ENCODE measurements around the gene BLOC1S3.

The BLOC1S3 gene

DNA sequence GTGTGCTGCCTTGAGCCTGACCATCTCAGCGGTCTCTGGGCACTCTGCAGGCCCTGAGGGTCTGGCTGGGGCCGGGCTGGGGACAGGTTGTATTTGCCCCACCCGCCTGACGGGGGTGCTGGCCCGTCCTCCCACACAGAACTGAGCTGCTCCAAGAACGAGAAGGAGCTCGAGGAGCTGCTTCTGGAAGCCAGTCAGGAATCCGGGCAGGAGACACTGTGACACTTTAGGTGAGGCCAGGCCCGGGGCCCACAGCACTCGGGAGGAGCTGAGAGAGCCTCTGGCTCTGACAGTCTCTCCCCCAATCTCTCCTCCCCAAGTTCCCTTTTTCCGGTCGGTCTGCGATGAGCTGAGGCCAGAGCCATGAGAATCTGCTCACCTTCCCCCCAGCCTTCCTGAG lies 32.3 kb upstream of the BLOC1S3 start:
- no peak for DNase-seq (ENCODE audit: low read depth in 2 of 2)

- no peak for DNase-seq (ENCODE audit: low read depth in 2 of 2)
Measured at GRCh38 chr19:45146741-45147205, 31.8 kb upstream of the BLOC1S3 start.

DNA sequence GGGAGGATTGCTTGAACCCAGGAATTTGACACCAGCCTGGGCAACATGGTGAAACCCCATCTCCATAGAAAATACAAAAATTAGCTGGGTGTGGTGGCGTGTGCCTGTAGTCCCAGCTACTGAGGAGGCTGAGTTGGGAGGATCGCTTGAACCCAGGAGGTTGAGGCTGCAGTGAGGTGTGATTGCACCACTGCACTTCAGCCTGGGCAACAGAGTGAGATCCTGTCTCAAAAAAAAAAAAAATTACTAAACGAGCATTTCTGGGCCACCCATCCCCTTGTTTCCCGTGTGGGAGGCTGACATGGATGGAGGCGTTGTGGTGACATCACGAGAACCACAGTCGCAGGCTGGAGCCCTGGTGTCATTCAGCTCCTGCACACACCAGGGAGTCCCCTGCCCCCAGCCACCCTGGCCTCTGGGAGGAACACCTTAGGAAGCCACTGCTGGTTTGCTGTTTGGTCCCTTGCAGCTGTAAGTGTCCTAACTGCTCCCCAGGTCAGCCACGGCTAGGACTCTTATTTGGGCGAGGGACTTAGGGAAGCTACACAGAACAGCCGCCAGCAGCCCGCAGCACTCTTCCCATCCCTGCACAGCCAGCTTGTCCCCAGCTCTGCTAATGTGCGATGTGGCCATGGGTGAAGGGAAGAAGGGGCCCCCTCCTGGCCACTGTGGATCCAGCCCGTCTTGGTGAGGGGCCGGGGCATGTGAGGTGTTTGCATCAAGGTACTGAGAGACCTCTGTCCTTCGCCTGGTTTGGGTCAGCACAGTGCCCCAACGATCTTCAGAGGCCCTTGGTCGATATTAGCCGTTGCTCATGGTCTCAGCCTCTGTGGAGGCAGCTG lies 30.5 kb upstream of the BLOC1S3 start:
- no peak for DNase-seq (ENCODE audit: low read depth in 2 of 2)

GRCh38 chr19:45149129-45149528 lies 29.5 kb upstream of the BLOC1S3 start:
- no peak for DNase-seq (ENCODE audit: low read depth in 2 of 2)

- DNase-seq (ENCODE audit: low read depth in 2 of 2) = no peak
Measured at GRCh38 chr19:45150180-45150579, 28.4 kb upstream of the BLOC1S3 start.

DNA sequence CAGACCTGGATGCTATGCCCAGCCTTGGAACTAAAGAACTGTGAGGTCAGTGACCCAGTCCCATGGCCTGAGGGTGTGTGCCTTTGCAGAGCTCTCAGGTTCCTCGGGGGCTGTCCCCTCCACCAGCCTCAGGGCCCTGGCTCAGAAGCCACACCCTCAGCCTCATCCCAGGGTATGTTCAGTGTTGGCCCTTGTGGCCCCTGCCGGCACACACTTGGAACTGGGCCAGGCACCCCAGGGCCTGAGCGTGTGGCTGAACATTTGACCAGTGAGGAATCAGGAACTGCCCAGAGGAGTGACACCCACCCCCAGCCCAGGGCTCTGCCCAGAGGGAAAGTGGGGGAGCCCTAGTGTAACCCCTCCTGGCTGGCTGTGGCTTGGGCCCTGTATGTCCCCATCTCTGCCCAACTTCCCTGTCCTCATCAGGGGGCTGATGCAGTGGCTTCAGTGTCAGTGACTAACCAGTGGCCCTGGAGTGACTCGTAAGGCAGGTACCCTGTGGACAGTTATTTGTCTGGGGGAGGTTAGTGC lies 27.8 kb upstream of the BLOC1S3 start:
- no peak for DNase-seq (ENCODE audit: low read depth in 2 of 2)

DNA sequence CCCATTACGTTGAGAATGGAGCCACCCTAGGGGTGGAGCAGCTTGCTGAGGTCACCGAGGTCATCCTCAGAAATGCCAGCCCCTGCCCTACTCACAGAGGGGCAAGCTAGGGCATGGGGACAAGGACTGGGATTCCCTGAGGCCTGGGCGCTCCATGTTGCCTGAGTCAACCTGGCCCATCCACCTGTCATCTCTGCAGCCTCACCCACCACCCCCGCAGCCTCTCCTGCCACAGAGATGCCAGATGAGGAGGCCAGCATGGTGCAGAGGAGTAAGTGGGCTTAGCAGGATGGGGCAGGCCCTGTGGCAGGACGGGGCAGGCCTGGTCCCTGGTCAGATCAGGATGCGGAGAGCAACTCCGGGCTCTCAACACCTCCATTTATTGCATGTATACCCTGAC lies 27.3 kb upstream of the BLOC1S3 start:
- no peak for DNase-seq (ENCODE audit: low read depth in 2 of 2)

DNA sequence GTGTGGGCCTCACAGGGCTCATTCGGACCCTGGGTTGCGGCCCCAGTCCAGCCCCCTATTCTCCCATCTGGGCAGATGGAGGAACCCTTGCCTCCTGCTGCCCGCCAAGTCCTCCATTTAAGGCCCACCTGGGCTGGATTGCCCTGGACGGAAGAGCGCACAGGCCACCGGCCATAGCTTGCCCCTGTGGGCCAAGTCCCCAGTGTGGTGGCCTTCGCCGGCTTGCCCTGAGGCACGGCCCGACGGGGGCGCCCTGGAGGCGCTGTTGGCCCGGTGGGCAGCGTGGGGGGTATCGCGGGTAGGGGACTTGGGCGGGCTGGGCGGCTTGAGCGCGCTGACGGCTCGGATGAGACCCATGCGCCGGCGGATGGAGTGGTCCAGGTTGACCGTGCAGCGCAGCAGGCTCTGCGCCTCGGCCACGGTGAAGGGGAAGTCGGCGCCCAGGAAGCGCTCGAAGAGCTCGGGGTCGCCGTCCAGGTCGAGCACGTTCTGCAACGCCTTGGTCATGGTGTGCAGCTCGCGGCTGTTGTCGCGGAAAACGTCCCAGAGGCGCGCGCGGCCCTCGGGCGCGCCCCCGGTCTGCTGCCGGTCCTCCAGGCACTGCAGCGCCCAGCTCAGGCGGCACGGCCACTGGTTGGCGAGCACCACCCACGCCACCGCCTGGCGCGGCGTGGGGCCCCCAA lies 26.6 kb upstream of the BLOC1S3 start:
- no peak for DNase-seq (ENCODE audit: low read depth in 2 of 2)

DNA sequence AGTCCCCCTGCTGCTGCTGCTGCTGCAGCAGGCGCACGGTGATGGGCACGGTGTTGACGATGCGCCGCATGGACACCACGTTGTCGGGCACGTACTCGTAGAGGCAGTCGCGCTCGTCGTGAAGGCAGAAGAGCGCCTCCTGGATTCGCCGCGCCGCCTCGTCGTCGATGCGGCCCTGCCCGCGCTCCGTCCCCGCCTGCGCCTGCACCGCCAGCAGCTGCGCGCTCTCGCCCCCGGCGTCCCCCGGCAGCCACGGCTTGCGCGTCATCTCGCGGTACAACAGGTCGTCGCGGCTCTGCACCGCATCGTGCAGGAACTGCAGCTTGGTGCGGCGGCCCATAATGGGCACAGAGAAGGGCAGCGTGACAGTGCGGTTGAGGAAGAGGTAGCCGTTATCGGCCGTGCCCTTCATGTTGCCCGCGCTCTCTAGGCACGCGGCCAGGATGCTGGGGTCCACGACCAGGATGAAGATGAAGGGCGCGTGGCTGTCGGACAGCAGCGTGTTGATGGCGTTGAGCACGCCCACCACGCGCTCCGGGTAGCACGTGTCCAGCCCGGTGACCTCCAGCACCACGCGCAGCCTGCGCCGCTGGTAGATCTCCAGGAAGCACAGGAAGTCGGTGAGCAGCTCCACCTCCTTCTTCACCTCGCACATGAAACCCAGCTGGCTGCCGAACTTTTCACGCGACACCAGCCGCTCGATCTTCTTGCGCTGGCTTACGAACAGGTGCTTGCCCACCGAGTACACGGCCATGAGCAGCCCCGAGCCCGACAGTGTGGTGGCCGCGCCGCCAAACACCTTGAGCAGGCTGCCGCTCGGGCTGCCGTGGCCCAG lies 25.9 kb upstream of the BLOC1S3 start:
- DNase-seq (ENCODE audit: low read depth in 2 of 2) = peak in 1 of 2 donors; percentile 18

DNA sequence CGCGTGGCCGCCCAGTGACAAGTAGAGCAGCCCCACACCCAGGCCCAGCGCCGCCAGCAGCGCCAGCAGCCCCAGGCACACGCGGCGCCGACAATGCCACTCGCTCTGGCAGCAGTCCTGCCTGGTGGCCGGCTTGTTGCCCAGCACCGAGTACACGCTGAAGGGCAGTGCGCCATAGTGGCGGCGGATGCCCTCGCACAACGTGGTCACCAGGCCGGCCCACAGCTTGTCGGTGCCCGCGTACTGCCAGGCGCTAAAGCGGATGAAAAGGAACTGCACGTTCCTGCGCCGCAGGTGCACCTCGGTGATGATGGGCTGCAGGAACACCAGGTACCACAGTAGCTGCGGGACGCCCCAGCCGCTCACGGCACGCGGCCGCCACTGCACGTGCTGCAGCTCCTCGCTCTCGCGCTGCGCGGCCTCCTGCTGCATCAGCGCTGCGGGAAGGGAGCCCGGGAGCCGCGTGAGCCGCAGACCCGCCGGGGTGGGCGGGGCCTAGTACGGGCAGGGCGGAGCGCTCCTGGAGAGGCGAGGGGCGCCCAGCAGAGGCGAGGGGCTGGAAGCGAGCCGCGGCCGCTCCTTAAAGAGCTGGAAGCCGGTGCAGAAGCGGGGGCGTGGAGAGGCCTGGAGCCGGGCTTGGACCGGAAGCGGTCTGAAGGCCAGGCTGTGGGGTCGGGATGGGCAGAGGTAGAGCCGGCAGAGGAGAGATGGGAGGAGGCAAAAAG lies 25.1 kb upstream of the BLOC1S3 start:
- no peak for DNase-seq (ENCODE audit: low read depth in 2 of 2)

DNA sequence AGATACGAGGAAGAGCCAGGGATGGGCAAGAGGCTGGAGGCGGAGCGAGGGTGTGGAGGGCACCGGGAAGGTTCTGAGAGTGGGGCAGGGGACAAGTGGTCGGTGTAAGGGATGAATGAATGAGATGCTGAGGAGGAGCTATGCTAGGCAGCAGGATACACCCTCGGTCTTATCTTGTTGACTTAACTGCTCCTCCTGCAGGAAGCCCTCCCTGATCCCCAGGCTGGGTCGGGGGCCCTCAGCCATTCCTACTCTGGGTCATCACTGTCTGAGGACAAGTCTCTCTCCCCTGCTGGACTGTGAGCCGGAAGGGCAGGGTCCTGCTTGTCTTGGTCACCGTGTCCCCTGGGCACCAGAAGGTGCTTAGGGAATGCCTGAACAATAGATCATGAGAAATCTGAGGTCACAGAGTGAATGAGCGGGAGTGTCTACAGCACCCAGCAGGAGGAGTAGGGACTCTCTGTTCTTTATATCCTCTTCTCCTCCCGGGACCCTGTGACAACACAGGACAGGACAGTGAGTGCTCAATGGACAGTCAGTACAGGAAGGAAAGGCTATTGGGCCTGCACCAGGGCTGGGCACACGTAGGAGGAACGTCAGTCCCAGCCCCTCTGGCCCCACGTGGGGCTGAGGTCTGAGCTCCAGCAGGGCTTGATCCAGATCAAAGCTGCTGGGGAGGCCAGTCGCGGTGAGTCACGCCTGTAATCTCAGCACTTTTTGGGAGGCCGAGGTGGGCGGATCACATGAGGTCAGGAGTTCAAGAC lies 24.3 kb upstream of the BLOC1S3 start:
- no peak for DNase-seq (ENCODE audit: low read depth in 2 of 2)

DNA sequence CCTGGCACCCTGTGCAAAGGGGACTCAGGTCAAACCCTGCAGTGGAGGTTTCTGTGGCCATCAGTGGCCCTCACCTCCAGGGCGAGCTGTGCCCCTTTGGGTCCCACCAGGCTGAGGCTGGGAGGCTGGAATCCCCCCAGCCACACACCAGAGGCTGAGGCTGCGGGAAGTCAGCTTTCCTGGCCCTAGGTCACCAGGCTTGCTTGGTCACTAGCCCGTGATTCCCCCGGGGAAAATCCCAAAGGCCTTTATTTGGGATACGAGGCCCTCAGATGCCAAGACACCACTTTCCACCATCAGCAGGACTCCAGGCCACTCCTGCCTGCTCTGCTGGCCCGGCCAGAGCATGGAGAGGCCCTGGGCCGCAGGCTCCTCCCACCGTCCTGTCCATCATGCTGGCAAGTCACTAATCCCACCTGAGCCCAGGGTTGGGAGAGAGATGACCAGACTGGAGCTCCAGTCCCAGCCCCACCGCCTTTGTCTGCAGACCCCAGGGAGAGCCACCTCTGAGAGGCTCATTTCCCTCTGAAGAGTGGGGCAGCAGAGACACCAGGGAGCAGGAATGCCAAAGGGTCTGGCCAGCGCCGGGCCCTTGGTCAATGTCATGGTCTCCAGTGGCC lies 22.5 kb upstream of the BLOC1S3 start:
- no peak for DNase-seq (ENCODE audit: low read depth in 2 of 2)

DNA sequence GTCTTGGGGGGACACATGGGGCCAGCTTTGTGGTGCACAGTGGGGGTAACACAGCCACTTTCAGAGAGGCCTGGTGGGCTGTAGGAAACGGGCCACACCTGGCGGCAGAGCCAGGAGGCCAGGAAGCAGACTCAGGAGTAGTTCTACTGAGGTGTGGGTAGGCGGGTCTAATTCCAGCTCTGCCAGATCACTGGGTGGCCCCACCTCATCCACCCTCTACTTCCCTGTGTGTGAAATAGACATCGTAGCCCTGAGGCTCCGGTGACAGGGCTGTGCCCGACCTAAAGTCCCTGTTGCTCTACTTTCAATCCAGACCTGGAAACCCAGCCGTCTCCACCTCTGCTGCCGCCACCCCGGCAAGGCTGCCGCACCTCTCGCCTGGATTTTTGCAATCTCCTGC lies 21.8 kb upstream of the BLOC1S3 start:
- DNase-seq (ENCODE audit: low read depth in 2 of 2) = no peak

- no peak for DNase-seq (ENCODE audit: low read depth in 2 of 2)
Measured at GRCh38 chr19:45158503-45159209, 19.9 kb upstream of the BLOC1S3 start.

DNA sequence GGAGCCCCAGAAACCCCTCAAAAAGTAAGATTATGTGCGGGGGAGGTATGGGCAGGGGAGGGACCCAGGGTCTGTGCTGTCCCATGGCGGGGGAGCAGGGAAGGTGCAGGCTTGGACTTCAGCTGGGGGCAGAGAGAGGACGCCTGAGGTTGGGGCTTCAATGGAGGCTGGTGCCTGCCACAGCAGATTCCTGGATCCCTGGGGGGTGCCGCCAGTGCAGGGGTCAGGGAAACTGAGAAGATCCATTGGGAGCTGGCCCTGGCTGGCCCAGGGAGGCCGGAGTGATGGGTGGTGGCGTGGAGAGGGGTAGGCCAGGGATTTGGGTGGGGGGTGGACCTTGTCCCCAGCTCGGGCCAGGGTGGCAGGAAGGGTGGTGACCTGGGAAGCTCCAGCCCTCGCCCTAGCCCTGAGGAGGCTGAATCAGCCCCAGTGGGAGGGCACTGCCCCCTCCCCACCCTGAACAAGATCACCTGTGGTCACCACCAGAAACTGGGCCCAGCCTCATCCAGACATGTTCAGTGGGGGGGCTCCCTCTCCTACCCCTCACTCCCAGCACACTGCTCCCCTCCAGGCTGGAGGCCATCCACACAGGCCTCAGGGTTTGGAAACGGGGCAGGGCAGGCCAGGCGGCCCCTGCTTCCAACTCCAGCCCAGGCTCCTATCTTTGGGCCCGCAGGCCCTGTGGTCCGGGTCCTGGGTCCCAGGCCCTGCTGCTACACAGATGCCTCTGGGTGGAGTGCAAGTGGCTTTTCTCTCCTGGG lies 19.2 kb upstream of the BLOC1S3 start:
- no peak for DNase-seq (ENCODE audit: low read depth in 2 of 2)

DNA sequence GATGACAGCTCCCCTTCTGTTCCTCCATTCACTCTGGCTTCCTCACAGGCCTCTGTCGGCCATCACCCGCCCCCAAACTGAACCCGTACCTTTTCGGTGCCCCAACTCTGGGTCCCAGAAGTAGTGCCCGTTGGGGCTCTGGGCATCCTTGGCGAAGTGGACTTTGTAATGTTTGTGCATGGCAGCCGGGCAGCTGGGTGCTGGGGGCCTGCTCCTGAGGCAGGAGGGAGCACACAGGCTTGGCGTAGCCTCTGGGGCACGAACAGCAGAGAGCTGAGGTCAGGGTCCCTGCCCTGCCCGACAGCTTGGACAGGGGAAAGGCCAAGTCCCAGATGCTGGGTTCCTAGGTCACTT lies 18.6 kb upstream of the BLOC1S3 start:
- no peak for DNase-seq (ENCODE audit: low read depth in 2 of 2)

GRCh38 chr19:45160870-45161737 lies 17.5 kb upstream of the BLOC1S3 start, which contains the start of gene NKPD1:
TSS of gene NKPD1 (minus strand) at chr19:45160982. CDS start at chr19:45160150, 832 bp downstream.
- DNase-seq (ENCODE audit: low read depth in 2 of 2) = no peak
